Loucy (cell line): ENCODE results near the gene MEF2A.

Experiments used
- H2AFZ ChIP-seq: fragments of 200-600 bp; sonication (generic); 2 replicates; pipeline ENCODE4 v1.6.0; 2016; ENCODE audit warnings: antibody characterized with exemption, mild to moderate bottlenecking, low read length, moderate library complexity
- H3F3A ChIP-seq: fragments of 200-600 bp; 2 replicates; pipeline ENCODE4 v1.6.0; 2016; ENCODE audit warnings: antibody characterized with exemption, low read depth, mild to moderate bottlenecking
- H3K27me3 ChIP-seq: fragments of 200-600 bp; sonication (generic); 2 replicates; pipeline ENCODE4 v1.6.1; 2014; ENCODE audit warnings: low read length, mild to moderate bottlenecking; ENCODE audit not compliant: insufficient read depth, poor library complexity, severe bottlenecking
- H3K36me3 ChIP-seq: fragments of 200-600 bp; sonication (generic); 2 replicates; pipeline ENCODE4 v1.6.1; 2016; ENCODE audit warnings: low read length; ENCODE audit not compliant: insufficient read depth
- H3K4me1 ChIP-seq: fragments of 200-600 bp; sonication (generic); 2 replicates; pipeline ENCODE4 v1.5.1; 2014; ENCODE audit warnings: low read length, mild to moderate bottlenecking; ENCODE audit not compliant: insufficient read depth, poor library complexity, severe bottlenecking
- H3K4me2 ChIP-seq: fragments of 200-600 bp; sonication (generic); 2 replicates; pipeline ENCODE4 v1.6.0; 2014; ENCODE audit warnings: antibody characterized with exemption, low read length, low read depth, mild to moderate bottlenecking; ENCODE audit not compliant: poor library complexity, severe bottlenecking
- H3K4me3 ChIP-seq: fragments of 200-600 bp; sonication (generic); 2 replicates; pipeline ENCODE4 v1.5.1; 2014; ENCODE audit warnings: low read length, mild to moderate bottlenecking, mixed read lengths; ENCODE audit not compliant: poor library complexity, severe bottlenecking
- H3K79me2 ChIP-seq: fragments of 200-600 bp; sonication (generic); 2 replicates; pipeline ENCODE4 v1.6.1; 2014; ENCODE audit warnings: low read length; ENCODE audit not compliant: insufficient read depth
- H3K9ac ChIP-seq: fragments of 200-600 bp; sonication (generic); 2 replicates; pipeline ENCODE4 v1.6.0; 2014; ENCODE audit warnings: mild to moderate bottlenecking, low read depth, low read length, moderate library complexity; ENCODE audit not compliant: poor library complexity, severe bottlenecking
- H3K9me2 ChIP-seq: fragments of 200-600 bp; sonication (generic); replicated peaks from 2 replicates; pipeline ENCODE4 v1.6.1; 2016; ENCODE audit warnings: low read depth, low read length, mixed read lengths
- H3K9me3 ChIP-seq: fragments of 200-600 bp; sonication (generic); 2 replicates; pipeline ENCODE4 v1.6.1; 2014; ENCODE audit warnings: mild to moderate bottlenecking, antibody characterized with exemption, low read length, low read depth; ENCODE audit not compliant: insufficient read depth
- H4K20me1 ChIP-seq: fragments of 200-600 bp; sonication (generic); 2 replicates; pipeline ENCODE4 v1.6.0; 2014; ENCODE audit warnings: antibody characterized with exemption, low read length, mild to moderate bottlenecking; ENCODE audit not compliant: insufficient read depth, poor library complexity, severe bottlenecking
- EZH2phosphoT487 ChIP-seq: fragments of 200-600 bp; IDR thresholded peaks from 2 replicates; pipeline ENCODE4 v1.6.1; 2018; ENCODE audit warnings: antibody characterized with exemption, mild to moderate bottlenecking, moderate library complexity, borderline replicate concordance
- TF ChIP-seq, protein P1 (sequence below): fragments of 200-600 bp; sonication (generic); conservative IDR thresholded peaks from 2 replicates; pipeline ENCODE4 v1.5.1; 2014; ENCODE audit warnings: mild to moderate bottlenecking, antibody characterized with exemption, low read length

The MEF2A gene

DNA sequence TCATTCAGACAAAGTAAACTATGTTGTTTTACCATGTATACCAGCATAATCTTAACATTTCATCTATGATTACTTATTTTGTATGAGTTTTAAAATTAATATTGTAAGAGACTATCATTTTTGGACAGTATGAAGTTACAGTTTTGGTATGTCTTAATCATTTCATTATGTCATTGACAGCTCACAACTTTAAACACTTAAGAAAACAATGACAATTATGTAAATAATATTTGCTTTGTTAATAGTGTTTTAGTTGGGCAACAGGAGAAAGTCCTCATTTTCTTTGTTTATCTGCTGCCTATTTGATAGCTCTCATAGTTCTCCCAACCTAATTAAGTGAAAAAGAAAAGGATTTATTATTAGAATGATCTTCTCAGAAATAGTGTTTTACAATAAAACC lies 80.2 kb downstream of the MEF2A start:
- Histone ChIP-seq H3K9me3 (peaks cover 14% of the 10 kb centered on the region), H3K36me3 (peaks cover 69% of the 10 kb centered on the region), H3K4me1 (no peaks in the 10 kb centered on the region), H3K79me2 (peaks cover 11% of the 10 kb centered on the region), H3K9me2 (no peaks in the 10 kb centered on the region), H2AFZ (no peak overlapping the region), H3F3A (no peaks in the 10 kb centered on the region), H3K27me3 (no peaks in the 10 kb centered on the region), H3K4me2 (no peak overlapping the region), H3K9ac (no peak overlapping the region), H3K4me3 (no peak overlapping the region), H4K20me1 (no peaks in the 10 kb centered on the region)
- TF ChIP-seq EZH2phosphoT487, result no peak
- TF ChIP-seq, protein P1, sequence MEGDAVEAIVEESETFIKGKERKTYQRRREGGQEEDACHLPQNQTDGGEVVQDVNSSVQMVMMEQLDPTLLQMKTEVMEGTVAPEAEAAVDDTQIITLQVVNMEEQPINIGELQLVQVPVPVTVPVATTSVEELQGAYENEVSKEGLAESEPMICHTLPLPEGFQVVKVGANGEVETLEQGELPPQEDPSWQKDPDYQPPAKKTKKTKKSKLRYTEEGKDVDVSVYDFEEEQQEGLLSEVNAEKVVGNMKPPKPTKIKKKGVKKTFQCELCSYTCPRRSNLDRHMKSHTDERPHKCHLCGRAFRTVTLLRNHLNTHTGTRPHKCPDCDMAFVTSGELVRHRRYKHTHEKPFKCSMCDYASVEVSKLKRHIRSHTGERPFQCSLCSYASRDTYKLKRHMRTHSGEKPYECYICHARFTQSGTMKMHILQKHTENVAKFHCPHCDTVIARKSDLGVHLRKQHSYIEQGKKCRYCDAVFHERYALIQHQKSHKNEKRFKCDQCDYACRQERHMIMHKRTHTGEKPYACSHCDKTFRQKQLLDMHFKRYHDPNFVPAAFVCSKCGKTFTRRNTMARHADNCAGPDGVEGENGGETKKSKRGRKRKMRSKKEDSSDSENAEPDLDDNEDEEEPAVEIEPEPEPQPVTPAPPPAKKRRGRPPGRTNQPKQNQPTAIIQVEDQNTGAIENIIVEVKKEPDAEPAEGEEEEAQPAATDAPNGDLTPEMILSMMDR, result no peak

DNA sequence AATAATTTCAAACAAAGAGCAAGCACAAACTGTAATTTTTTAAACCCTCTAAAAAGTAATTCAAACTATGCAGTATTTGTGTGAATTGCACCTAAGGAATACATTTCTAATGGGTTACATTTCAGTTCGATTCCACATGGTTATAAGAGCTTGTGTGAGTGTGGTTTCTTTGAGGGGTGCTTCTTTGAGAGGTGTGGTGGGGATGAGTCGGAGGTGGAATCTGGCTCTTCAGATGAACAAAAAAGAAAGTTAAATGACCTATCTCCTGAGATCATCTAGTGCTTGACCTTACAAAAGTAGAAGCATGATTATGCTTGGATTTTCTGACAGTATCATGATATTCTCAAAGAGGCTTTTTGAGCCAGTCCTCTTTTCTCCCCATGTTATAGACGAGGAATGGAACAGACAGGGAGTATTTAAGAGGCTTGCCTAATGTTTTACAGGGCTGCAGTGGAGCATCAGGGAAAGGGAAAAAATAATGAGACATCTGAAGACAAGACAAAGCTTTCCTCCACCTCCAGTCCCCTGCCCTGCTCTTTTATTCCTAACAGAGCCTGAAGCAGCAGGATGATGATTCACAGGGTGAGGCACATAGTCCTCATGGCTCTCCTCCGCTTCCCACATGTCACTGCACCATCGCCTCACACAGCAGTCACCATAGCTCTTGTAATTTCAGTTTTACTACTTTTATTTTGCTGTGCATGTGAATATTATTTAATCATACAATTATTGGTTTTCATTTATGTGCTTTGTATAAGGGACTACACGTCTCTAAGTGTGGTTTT lies 85.4 kb downstream of the MEF2A start:
- H2AFZ ChIP-seq, result no peak overlapping the region

DNA sequence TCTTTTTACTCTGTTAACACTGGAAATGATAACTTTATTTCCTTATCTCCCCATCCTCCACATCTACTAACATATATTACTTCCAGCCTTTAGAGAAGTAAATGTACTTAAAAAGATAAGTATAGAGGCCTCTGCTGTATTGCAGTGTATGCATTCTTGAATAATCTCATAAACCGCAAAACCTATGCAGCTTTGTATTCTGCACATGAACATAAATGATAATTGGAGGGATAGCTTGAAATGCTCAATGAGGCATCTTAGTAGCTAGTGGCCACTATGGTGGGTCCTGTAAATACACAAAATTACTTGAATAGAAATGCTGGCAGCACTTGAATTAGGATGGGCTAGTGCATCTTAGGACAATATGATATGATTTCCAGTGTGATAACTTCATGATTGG lies 90.4 kb downstream of the MEF2A start:
- no peaks in the 10 kb centered on the region for H3K9me2 ChIP-seq
- no peaks in the 10 kb centered on the region for H3K4me1 ChIP-seq
- no peaks in the 10 kb centered on the region for H4K20me1 ChIP-seq
- H2AFZ ChIP-seq, result no peak overlapping the region
- no peaks in the 10 kb centered on the region for H3K79me2 ChIP-seq
- no peak overlapping the region for H3K9ac ChIP-seq
- H3K4me3 ChIP-seq, result no peak overlapping the region
- TF ChIP-seq, protein P1, result no peak
- no peak for TF ChIP-seq EZH2phosphoT487
- peaks cover 13% of the 10 kb centered on the region; the same call in 1 of the 2 replicates for H3K36me3 ChIP-seq
- H3K4me2 ChIP-seq, result no peak overlapping the region
- H3K9me3 ChIP-seq, result no peaks in the 10 kb centered on the region
- H3F3A ChIP-seq, result 0 out of 2 replicates have a peak, but pooled peaks cover 3% of the 10 kb centered on the region
- H3K27me3 ChIP-seq, result no peaks in the 10 kb centered on the region

More for the DNA sequence above, 85.4 kb downstream of the MEF2A start:
- Histone ChIP-seq H3K4me2 (no peak overlapping the region), H3K9ac (no peak overlapping the region), H3K36me3 (peaks cover 47% of the 10 kb centered on the region), H4K20me1 (no peaks in the 10 kb centered on the region), H3K9me3 (peaks cover 11% of the 10 kb centered on the region), H3K27me3 (no peaks in the 10 kb centered on the region), H3K79me2 (no peaks in the 10 kb centered on the region), H3F3A (0 out of 2 replicates have a peak, but pooled peaks cover 3% of the 10 kb centered on the region), H3K4me3 (no peak overlapping the region), H3K4me1 (no peaks in the 10 kb centered on the region), H3K9me2 (no peaks in the 10 kb centered on the region)
- no peak for TF ChIP-seq EZH2phosphoT487
- TF ChIP-seq, protein P1, result no peak
